Tibial nerve (tissue), 4 donors: ENCODE results near the gene PCSK5.

Experiments
- EP300 ChIP-seq, 2 donors: sonication (generic); formaldehyde crosslinking; IDR thresholded peaks; one replicate each; pipeline ENCODE4 v1.6.1; 2017; ENCODE audit warnings: antibody characterized with exemption in 2 of 2, mild to moderate bottlenecking in 1 of 2
- TF ChIP-seq, protein P1 (sequence below), 5 experiments: fragments of 200-600 bp in 3 of 5; fragments of 450-650 bp in 2 of 5; sonication (generic) in 3 of 5; IDR thresholded peaks; one replicate each; pipeline ENCODE4 v1.5.1; 2016 to 2019; ENCODE audit warnings: antibody characterized with exemption in 5 of 5, mild to moderate bottlenecking in 3 of 5, moderate library complexity in 2 of 5

DNA sequence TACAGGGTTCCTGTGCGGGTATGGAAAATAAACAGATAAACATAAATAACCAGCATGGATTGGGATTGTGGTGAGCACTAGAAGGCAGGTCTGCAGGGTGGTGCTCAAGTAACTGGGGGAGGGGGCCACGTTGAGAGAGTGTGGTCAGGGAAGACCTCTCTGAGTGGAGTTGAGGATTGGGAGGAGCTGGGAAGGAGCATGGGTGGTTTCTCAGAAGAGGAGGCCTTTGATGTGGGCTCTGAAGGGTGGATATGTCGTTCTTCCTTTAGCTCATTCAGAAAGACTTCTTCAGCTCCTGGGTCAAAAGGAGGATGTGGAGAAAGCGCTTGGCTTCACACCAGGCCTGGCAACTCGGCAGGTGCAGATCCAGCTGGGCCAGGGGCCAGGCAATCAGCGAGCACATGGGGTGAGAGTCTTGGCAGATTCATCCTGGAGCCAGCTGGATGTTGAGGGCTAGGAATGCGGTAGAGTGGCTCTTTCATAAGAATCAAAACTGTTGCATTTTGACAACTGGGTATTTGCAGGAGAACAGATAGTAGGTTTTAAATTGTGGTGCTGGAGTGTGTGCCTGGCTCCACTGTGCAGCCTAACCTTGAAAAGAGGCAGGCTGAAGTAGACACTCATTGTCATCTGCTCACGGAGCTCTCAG, 71.7 kb downstream of the PCSK5 start:
- TF ChIP-seq, protein P1, sequence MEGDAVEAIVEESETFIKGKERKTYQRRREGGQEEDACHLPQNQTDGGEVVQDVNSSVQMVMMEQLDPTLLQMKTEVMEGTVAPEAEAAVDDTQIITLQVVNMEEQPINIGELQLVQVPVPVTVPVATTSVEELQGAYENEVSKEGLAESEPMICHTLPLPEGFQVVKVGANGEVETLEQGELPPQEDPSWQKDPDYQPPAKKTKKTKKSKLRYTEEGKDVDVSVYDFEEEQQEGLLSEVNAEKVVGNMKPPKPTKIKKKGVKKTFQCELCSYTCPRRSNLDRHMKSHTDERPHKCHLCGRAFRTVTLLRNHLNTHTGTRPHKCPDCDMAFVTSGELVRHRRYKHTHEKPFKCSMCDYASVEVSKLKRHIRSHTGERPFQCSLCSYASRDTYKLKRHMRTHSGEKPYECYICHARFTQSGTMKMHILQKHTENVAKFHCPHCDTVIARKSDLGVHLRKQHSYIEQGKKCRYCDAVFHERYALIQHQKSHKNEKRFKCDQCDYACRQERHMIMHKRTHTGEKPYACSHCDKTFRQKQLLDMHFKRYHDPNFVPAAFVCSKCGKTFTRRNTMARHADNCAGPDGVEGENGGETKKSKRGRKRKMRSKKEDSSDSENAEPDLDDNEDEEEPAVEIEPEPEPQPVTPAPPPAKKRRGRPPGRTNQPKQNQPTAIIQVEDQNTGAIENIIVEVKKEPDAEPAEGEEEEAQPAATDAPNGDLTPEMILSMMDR (IDR thresholded peaks at IDR 0.05), result no peak
- TF ChIP-seq EP300 (IDR thresholded peaks at IDR 0.05), result peak in 1 of 2 donors; percentile 26
